HFFc6 (cell line): ENCODE results near the gene INSC. TPM values are rescaled to one million over a fixed set of nuclear protein-coding genes. Genes with fewer than 3 reads are reported as not detected.
A peak's percentile ranks its signal among the peaks of the same experiment; 100 is the strongest.

Experiments
- DNase-seq: peaks from one replicate; pipeline ENCODE4 v3.0.0-alpha.2; 2018
- H3K27ac Mint-ChIP-seq: 2 replicates; pipeline ENCODE4 v1.8.0; 2020; ENCODE audit warnings: mild to moderate bottlenecking, mixed read lengths
- H3K27me3 Mint-ChIP-seq: 2 replicates; pipeline ENCODE4 v1.8.0; 2021; ENCODE audit warnings: mild to moderate bottlenecking, moderate library complexity, mixed read lengths; ENCODE audit not compliant: insufficient read depth
- H3K36me3 Mint-ChIP-seq: 2 replicates; pipeline ENCODE4 v1.8.0; 2021; ENCODE audit warnings: low read depth, mixed read lengths
- H3K4me1 Mint-ChIP-seq: 2 replicates; pipeline ENCODE4 v1.8.0; 2020; ENCODE audit warnings: low read depth, mixed read lengths
- H3K4me3 Mint-ChIP-seq: 2 replicates; pipeline ENCODE4 v1.8.0; 2020; ENCODE audit warnings: mild to moderate bottlenecking, moderate library complexity, mixed read lengths
- H3K9me3 Mint-ChIP-seq: 2 replicates; pipeline ENCODE4 v1.8.0; 2020; ENCODE audit warnings: mild to moderate bottlenecking, mixed read lengths
- total RNA-seq, 6 experiments: library from RNA; stranded (reverse); fragmentation: NEBNext Ultra II Directional; extraction: Animal tissue kit (Norgen Biotek cat#: 25700); gene quantifications; 2 replicates in 1 of 6; 3 replicates in 5 of 6; pipeline ENCODE4 v1.2.3, GENCODE V29; 2021
- TF ChIP-seq, protein P1 (sequence below): fragments of 200-600 bp; sonication (generic); IDR thresholded peaks from 2 replicates; pipeline ENCODE4 v1.5.0; 2021; ENCODE audit warnings: antibody characterized with exemption, mild to moderate bottlenecking

INSC gene
- total RNA-seq, 6 experiments from 2014 or later: 0.08 to 0.43 (median 0.16) TPM

DNA sequence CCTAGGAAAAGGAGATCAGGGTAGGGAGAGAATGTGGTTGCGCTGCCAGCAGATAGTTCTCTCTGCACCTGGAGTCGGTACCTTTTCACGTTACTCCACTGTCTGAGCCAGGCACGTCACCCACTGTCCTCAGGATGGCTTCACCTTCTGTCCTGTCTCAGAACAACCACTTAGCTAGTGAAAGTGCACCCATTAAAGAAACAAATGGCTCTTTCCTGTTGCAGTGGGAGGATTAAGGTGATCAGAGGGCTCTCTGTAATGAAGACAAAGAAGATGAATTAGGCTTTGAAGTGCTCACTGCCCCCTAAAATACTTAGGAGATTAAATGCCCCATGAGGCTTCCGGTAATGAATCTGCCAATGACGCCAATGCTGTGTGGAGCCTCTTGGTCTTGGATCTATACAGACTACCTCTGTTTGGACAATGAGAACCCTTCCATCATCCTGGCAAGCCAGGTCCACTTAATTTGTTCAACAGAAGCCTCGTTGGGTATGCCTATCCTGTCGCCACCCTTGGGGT is 113.7 kb downstream of the INSC start:
- DNase-seq: no peak
- Mint-ChIP-seq H3K36me3 (no peaks in the 10 kb centered on the region), H3K27me3 (peaks cover 4% of the 10 kb centered on the region), H3K27ac (no peak overlapping the region), H3K4me3 (no peak overlapping the region), H3K9me3 (no peaks in the 10 kb centered on the region), H3K4me1 (no peaks in the 10 kb centered on the region; the same call in 1 of the 2 replicates)
- TF ChIP-seq, protein P1, sequence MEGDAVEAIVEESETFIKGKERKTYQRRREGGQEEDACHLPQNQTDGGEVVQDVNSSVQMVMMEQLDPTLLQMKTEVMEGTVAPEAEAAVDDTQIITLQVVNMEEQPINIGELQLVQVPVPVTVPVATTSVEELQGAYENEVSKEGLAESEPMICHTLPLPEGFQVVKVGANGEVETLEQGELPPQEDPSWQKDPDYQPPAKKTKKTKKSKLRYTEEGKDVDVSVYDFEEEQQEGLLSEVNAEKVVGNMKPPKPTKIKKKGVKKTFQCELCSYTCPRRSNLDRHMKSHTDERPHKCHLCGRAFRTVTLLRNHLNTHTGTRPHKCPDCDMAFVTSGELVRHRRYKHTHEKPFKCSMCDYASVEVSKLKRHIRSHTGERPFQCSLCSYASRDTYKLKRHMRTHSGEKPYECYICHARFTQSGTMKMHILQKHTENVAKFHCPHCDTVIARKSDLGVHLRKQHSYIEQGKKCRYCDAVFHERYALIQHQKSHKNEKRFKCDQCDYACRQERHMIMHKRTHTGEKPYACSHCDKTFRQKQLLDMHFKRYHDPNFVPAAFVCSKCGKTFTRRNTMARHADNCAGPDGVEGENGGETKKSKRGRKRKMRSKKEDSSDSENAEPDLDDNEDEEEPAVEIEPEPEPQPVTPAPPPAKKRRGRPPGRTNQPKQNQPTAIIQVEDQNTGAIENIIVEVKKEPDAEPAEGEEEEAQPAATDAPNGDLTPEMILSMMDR: no peak

DNA sequence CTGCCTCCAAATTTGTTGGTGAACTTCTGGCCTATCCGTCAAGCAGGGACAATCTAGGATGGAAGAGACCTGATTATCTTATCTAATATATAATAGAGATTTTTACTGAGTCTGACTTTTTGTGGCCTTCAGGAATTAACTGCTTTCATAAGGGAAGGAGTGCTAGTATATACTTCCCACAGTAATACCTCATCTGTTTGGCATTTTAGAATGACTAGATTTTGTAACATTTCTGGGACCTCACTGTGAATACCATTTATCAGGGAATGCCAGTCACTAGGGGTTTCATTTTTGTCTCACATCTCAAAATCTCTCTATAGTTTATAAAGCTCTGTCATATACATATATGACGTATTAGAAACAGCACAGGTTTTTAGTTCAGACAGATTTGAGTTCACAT is 114.3 kb downstream of the INSC start:
- no peaks in the 10 kb centered on the region for H3K36me3 Mint-ChIP-seq
- peak; percentile 39 for DNase-seq
- H3K27me3 Mint-ChIP-seq: peaks cover 2% of the 10 kb centered on the region
- no peaks in the 10 kb centered on the region for H3K4me1 Mint-ChIP-seq
- no peak overlapping the region for H3K4me3 Mint-ChIP-seq
- no peaks in the 10 kb centered on the region for H3K9me3 Mint-ChIP-seq
- no peak overlapping the region for H3K27ac Mint-ChIP-seq
- TF ChIP-seq, protein P1: no peak

DNA sequence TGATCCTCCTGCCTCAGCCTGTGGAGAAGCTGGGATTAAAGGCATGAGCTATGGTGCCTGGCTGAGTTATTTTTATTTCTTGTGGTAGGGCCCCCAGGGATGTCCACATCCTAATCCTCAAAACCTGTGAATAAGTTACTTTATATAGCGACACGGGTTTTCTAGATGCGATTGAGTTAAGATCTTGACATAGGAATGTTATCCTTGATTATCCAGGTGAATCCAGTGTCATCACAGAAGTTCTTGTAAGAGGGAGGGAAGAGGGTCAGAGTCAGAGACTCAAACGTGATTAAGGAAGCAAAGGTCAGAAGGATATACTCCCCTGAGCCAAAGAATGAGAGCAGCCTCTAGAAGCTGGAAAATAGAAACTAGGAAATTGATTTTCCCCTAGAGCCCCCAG is 117.8 kb downstream of the INSC start:
- no peak overlapping the region for H3K27ac Mint-ChIP-seq
- no peaks in the 10 kb centered on the region for H3K4me1 Mint-ChIP-seq
- no peaks in the 10 kb centered on the region for H3K36me3 Mint-ChIP-seq
- no peaks in the 10 kb centered on the region for H3K9me3 Mint-ChIP-seq
- TF ChIP-seq, protein P1: no peak
- H3K27me3 Mint-ChIP-seq: peaks cover 1% of the 10 kb centered on the region
- no peak for DNase-seq
- H3K4me3 Mint-ChIP-seq: no peak overlapping the region

DNA sequence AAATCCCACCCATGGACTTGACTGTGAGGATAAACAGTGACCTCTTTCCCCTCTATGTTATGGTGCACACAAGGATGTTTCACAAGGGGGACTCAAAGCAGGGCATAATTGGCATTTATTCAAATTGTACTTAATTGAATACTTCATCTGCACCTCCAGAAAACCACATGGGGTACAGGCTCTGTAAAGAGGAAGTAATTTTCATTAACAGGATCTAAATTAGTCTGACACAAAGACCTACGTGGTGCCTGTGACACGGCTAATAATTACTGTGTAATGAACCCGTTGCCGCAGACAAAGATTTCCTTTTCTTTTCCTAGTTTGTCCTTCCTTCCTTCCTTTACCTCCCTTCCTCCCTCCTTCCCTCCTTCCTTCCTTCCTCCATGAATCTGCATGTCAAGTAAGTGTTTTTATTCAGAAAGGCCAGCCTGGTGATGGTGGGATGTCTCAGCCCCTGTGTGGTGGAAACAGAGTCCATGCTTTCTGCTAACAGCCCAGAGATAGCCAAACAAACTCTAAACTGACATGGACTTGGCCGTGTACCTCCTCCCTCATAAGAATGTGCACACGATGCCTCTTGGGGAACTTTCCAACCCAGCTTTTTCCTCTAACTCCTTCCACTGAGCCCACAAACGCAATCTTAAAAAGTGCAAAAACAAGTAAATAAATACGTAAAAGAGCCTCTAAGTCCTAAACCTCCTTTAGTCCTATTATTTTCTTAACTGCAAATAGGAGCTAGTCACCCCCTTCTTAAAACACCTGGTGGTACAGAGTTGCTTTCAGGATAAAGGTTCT is 118.8 kb downstream of the INSC start:
- Mint-ChIP-seq H3K4me3 (no peak overlapping the region), H3K4me1 (no peaks in the 10 kb centered on the region), H3K9me3 (no peaks in the 10 kb centered on the region), H3K27me3 (peaks cover 1% of the 10 kb centered on the region; the same call in 1 of the 2 replicates), H3K27ac (no peak overlapping the region), H3K36me3 (no peaks in the 10 kb centered on the region)
- TF ChIP-seq, protein P1: no peak
- no peak for DNase-seq

DNA sequence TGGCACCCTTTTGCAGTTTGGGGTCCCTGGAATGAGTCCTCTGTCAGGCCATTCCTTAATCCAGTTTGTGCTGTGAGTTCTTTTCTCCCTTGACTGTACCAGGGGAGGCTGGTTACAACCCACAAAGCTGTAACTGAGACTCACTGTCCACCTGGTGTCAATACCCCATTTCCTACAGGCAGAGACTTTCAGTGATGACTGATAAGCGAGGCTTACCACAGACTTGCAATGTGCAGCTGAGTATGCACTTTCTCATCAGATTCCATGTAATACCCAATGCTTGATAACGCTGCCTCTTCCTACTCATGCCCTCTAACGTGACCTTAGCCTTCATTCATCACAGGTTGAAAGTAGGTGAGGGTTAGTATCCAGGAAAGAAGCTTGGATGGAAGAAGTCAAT is 120.1 kb downstream of the INSC start:
- no peak overlapping the region for H3K4me3 Mint-ChIP-seq
- peaks cover 1% of the 10 kb centered on the region; the same call in 1 of the 2 replicates for H3K27me3 Mint-ChIP-seq
- TF ChIP-seq, protein P1: no peak
- H3K4me1 Mint-ChIP-seq: no peaks in the 10 kb centered on the region
- H3K36me3 Mint-ChIP-seq: no peaks in the 10 kb centered on the region
- H3K9me3 Mint-ChIP-seq: no peaks in the 10 kb centered on the region
- DNase-seq: no peak
- no peak overlapping the region for H3K27ac Mint-ChIP-seq
